ENCODE measurements around the gene SP1.

GRCh38 chr12:53344487-53344823 lies 35.5 kb upstream of the SP1 start:
- TF ChIP-seq CTCF (IDR thresholded peaks at IDR 0.05; ENCODE audit: insufficient read depth, low read depth, low read length) (no peak), EZH2 (IDR thresholded peaks at IDR 0.05; ENCODE audit: insufficient read depth, low read length) (no peak)
